Myocyte (in vitro differentiated cells): Measurements from ENCODE around the gene ACOXL. TPM values are rescaled to one million over a fixed set of nuclear protein-coding genes. Genes with fewer than 3 reads are reported as not detected.

Source experiments
- DNase-seq: peaks from one replicate; pipeline ENCODE4 v3.0.0-alpha.2; 2012; ENCODE audit warnings: low read depth
- total RNA-seq: library from RNA; depleted of rRNA; stranded (reverse); fragments of >200 nt; gene quantifications from 2 replicates; pipeline ENCODE4 v1.2.3, GENCODE V29; 2014

ACOXL gene
- total RNA-seq, 1 donor from 2014 or later = not detected

- DNase-seq = no peak
Measured at GRCh38 chr2:110873597-110874452, 141.5 kb downstream of the ACOXL start.

GRCh38 chr2:110874453-110875383 is 142.3 kb downstream of the ACOXL start:
- no peak for DNase-seq

- DNase-seq = no peak
Measured at GRCh38 chr2:110875384-110875725, 143.0 kb downstream of the ACOXL start.

GRCh38 chr2:110876167-110876999 is 144.0 kb downstream of the ACOXL start:
- DNase-seq = no peak

- no peak for DNase-seq
Measured at GRCh38 chr2:110877031-110877827, 144.9 kb downstream of the ACOXL start.

GRCh38 chr2:110878150-110878549 is 145.8 kb downstream of the ACOXL start:
- no peak for DNase-seq

- DNase-seq = no peak
Measured at GRCh38 chr2:110881908-110882307, 149.5 kb downstream of the ACOXL start.

GRCh38 chr2:110883406-110883805 is 151.0 kb downstream of the ACOXL start:
- no peak for DNase-seq

GRCh38 chr2:110885256-110885655 is 152.9 kb downstream of the ACOXL start:
- DNase-seq = no peak

- DNase-seq = no peak
Measured at GRCh38 chr2:110886826-110887573, 154.6 kb downstream of the ACOXL start.

- DNase-seq = no peak
Measured at GRCh38 chr2:110888411-110888810, 156.0 kb downstream of the ACOXL start.

- no peak for DNase-seq
Measured at GRCh38 chr2:110891626-110892025, 159.3 kb downstream of the ACOXL start.

- DNase-seq = no peak
Measured at GRCh38 chr2:110896226-110896625, 163.9 kb downstream of the ACOXL start.

GRCh38 chr2:110897966-110898365 is 165.6 kb downstream of the ACOXL start:
- no peak for DNase-seq

- no peak for DNase-seq
Measured at GRCh38 chr2:110900191-110900590, 167.8 kb downstream of the ACOXL start.

GRCh38 chr2:110903548-110903947 is 171.2 kb downstream of the ACOXL start:
- DNase-seq = peak; percentile 45

- no peak for DNase-seq
Measured at GRCh38 chr2:110904116-110904778, 171.9 kb downstream of the ACOXL start.

- DNase-seq = no peak
Measured at GRCh38 chr2:110904779-110905148, 172.4 kb downstream of the ACOXL start.

GRCh38 chr2:110905217-110905616 is 172.8 kb downstream of the ACOXL start:
- DNase-seq = no peak
